Activated CD4-positive, alpha-beta T cell treated with anti-CD3 and anti-CD28 coated beads, Interleukin-2, amount 50 U/mL, for 48 hours (primary cell): Measurements from ENCODE around the gene S1PR1.

Source experiments
- DNase-seq, 2 experiments: peaks; one replicate each; pipeline ENCODE4 v3.0.0-alpha.2; 2020

Gene S1PR1

GRCh38 chr1:101250222-101250621 is 13.4 kb downstream of the S1PR1 start:
- DNase-seq: no peak

GRCh38 chr1:101250656-101251272 is 13.9 kb downstream of the S1PR1 start:
- DNase-seq: no peak

DNA sequence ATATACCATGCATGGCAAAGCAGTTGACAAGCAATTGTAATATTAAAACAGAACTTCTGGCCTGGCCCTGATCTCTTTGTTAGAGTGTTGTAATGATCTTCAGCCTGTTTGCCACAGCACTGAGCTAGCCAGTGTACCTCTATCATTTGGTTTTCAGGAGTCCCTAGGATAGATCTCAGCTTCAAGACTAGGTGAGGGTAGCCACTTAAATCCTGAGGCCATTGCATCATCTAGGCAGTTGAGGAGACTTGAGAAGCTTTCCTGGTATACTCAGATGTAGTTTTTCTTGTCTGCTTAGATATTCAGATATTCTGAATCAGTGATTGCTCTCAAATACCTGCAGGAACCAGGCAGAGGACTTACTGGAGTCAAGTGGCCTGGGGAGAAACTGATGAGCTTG is 14.7 kb downstream of the S1PR1 start:
- DNase-seq: no peak

GRCh38 chr1:101253976-101254674 is 17.3 kb downstream of the S1PR1 start:
- no peak for DNase-seq

DNA sequence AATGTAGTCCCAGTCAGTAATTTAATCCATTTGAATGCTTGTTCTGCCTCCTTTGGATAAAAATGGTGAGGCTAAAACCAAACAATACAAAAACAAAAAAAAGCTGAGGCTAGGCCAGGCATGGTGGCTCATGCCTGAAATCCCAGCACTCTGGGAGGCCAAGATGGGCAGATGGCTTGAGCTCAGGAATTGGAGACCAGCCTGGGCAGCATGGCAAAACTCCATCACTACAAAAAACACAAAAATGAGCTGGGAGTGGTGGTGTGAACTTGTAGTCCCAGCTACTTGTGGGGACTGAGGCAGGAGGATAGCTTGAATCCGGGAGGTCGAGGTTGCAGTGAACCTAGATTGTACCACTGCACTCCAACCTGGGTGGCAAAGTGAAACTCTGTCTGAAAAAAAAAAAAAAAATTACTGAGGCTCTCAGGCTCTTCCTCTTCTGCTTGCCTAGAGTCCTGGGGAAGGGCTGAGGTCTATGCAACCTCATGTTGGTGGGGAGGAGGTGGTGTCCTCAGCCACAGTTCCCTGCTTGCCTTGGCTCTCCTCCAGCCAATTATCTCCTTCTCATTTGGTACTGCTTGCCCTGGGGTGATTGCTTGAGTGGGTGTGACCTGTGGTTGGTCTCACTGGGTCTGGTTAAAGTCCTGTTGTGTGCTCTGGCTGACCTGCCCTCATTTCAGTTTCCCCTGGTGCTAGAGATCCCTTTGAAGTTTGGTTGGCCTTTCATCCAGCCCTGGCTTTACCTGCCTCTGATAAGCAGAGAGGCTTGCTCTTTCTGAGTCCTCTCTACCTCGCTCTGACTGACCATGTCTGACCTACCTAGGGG is 20.9 kb downstream of the S1PR1 start:
- DNase-seq: no peak

GRCh38 chr1:101259744-101260148 is 22.9 kb downstream of the S1PR1 start:
- DNase-seq: no peak

DNA sequence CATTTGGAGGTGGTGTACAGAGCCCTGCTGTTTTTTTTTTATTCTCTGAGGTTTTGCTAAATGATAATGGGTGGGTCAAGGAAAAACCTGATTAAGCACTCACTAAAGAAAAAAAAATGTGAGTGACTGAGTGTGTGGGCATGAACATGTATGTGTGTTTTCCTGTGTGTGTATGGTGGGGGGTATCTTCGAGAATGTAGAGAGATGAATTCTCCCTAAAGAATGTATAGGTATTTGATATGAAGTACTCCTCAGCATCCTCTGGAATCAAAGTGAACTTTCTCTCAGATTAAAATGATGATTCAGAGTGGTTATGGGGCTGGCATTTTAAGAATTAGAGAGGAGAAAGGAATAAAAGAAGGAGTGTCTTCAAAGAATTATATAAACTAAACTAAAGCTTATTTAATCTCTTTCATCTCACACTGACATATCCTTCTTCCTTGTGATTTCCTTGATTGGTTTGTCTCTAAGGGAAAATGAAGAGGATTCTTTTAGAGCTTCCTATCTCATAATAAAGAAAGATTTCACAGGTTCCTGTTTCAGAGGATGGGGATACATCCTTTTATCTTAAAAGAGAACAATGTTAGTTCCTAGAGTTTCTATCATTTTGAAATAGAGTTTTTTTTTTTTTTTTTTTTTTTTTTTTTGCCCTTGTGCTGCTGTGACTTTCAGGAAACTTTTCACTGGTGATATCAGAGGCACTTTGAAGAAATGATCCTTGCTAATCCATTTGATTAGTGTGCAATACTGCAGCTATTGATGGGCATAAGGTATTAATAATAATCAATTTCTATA is 23.9 kb downstream of the S1PR1 start:
- DNase-seq: no peak

- no peak for DNase-seq
Measured at GRCh38 chr1:101261623-101262022, 24.8 kb downstream of the S1PR1 start.

- no peak for DNase-seq
Measured at GRCh38 chr1:101262060-101262459, 25.2 kb downstream of the S1PR1 start.

- no peak for DNase-seq
Measured at GRCh38 chr1:101262630-101263348, 26.0 kb downstream of the S1PR1 start.

GRCh38 chr1:101264697-101265096 is 27.9 kb downstream of the S1PR1 start:
- no peak for DNase-seq

GRCh38 chr1:101265684-101266083 is 28.9 kb downstream of the S1PR1 start:
- no peak for DNase-seq

- DNase-seq: no peak
Measured at GRCh38 chr1:101267082-101267481, 30.3 kb downstream of the S1PR1 start.

DNA sequence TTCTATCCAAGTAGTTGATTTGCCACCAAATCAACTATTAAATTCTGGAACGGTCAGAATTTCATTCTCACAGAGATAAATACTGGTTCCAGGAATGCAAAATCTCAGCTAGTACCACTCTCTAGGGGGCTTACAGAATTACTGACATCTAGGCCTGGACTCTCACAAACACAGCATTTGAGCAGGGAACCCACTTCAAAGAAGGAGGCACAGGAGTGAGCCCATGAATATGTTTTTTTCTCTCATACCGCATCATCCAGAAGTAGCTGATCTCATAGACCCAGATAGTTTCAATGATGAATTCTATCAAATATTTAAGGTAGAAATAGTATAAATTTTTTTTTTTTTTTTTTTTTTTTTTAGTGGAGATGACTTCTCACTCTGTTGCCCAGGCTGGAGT is 32.1 kb downstream of the S1PR1 start:
- no peak for DNase-seq

DNA sequence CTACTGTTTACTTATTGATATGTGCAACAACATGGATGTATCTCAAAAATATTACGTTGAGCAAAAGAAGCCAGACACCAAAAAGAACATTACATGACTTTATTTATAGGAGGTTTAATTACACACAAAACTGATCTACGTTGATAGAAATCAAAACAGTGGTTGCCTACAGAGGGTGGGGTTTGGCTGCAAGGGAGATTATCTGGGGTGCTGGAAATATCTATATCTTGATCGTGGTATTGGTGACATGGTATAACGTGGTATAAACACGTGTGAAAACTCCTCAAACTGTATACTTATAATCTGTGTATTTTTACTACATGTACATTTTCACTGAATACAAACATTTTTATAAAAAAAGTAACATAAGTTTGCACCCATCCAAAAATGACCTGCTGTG is 38.9 kb downstream of the S1PR1 start:
- DNase-seq: no peak

GRCh38 chr1:101276818-101277217 is 40.0 kb downstream of the S1PR1 start:
- DNase-seq: no peak

- DNase-seq: no peak
Measured at GRCh38 chr1:101278238-101278637, 41.4 kb downstream of the S1PR1 start.

GRCh38 chr1:101278845-101279244 is 42.0 kb downstream of the S1PR1 start:
- no peak for DNase-seq

- DNase-seq: no peak
Measured at GRCh38 chr1:101280049-101280592, 43.3 kb downstream of the S1PR1 start.

- no peak for DNase-seq
Measured at GRCh38 chr1:101280942-101281654, 44.3 kb downstream of the S1PR1 start.

GRCh38 chr1:101281751-101282150 is 44.9 kb downstream of the S1PR1 start:
- DNase-seq: no peak
